ENCODE results near the gene HFE. TPM values are rescaled to one million over a fixed set of nuclear protein-coding genes. Genes with fewer than 3 reads are reported as not detected.

The HFE gene
- total RNA-seq, 3 donors from 2014 or later (not counting 1 experiment from before 2014, with no cell fraction given) = 1.5 to 2.3 (median 1.8) TPM

DNA sequence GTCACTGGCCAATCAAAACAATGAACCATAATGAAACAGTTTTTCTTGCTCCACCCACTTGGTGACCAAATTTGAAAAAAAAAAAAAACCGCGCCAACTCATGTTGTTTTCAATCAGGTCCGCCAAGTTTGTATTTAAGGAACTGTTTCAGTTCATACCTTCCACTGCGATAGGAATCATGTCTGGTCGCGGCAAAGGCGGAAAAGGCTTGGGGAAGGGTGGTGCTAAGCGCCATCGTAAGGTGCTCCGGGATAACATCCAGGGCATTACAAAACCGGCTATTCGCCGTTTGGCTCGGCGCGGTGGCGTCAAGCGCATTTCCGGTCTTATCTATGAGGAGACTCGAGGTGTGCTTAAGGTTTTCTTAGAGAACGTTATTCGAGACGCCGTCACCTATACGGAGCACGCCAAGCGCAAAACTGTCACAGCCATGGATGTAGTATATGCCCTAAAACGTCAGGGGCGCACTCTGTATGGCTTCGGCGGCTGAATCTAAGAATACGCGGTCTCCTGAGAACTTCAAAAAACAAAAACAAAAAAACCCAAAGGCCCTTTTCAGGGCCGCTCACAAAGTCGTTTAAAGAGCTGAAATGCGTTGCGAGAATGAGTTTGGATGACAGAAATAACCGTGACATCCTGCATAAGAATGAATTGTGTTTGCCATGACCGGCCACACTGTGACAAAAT lies 16.7 kb downstream of the HFE start:
- peak; percentile 41 for TF ChIP-seq CTCF (IDR thresholded peaks at IDR 0.05)
- Mint-ChIP-seq H3K4me1 (peaks cover 18% of the 10 kb centered on the region in 2 donors), H3K27ac (peak overlapping the region; percentile 98 to 99), H3K27me3 (ENCODE audit: low read depth in 2 of 2) (no peaks in the 10 kb centered on the region), H3K4me3 (peak overlapping the region; percentile 90), H3K9me3 (no peaks in the 10 kb centered on the region), H3K36me3 (no peaks in the 10 kb centered on the region)
- H3K9me3 ChIP-seq (ENCODE audit: control insufficient read depth, insufficient read depth, low read length) = no peaks in the 10 kb centered on the region
- H3K36me3 ChIP-seq (ENCODE audit: control insufficient read depth, insufficient read depth, low read length) = no peaks in the 10 kb centered on the region
- DNase-seq (peak; percentile 86 to 95), ATAC-seq (peak; percentile 87 to 96 (median 88))
- no peaks in the 10 kb centered on the region for H3K27me3 ChIP-seq (ENCODE audit: control insufficient read depth, insufficient read depth, low read length)
- under 1% methylated on average over 39 of the region's 39 CpGs for WGBS (ENCODE audit: insufficient coverage)
- peak overlapping the region; percentile 41 for H3K4me3 ChIP-seq (ENCODE audit: low read length)
- H3K4me1 ChIP-seq (ENCODE audit: control insufficient read depth, insufficient read depth, low read length) = peaks cover 10% of the 10 kb centered on the region
- peak overlapping the region; percentile 84 for H3K27ac ChIP-seq (ENCODE audit: low read length)
- intact Hi-C loops (cut with micrococcal nuclease) = loop anchor here (1.0 to 5.0 kb wide), 7 partner anchors 19 to 168 kb away; a partner anchor contains a TSS

- Histone ChIP-seq H3K36me3 (ENCODE audit: control insufficient read depth, insufficient read depth, low read length) (no peaks in the 10 kb centered on the region), H3K4me1 (ENCODE audit: control insufficient read depth, insufficient read depth, low read length) (peaks cover 10% of the 10 kb centered on the region), H3K27ac (ENCODE audit: low read length) (peak overlapping the region; percentile 84), H3K4me3 (ENCODE audit: low read length) (peak overlapping the region; percentile 41), H3K9me3 (ENCODE audit: control insufficient read depth, insufficient read depth, low read length) (no peaks in the 10 kb centered on the region), H3K27me3 (ENCODE audit: control insufficient read depth, insufficient read depth, low read length) (no peaks in the 10 kb centered on the region)
- ATAC-seq (peak; percentile 1 to 13 (median 9)), DNase-seq (no peak)
- no peaks in the 10 kb centered on the region for H3K27me3 Mint-ChIP-seq (ENCODE audit: low read depth in 2 of 2)
- 58% methylated on average over 21 of the region's 22 CpGs for WGBS (ENCODE audit: insufficient coverage)
- H3K4me1 Mint-ChIP-seq = peaks cover 18% of the 10 kb centered on the region in 2 donors
- H3K36me3 Mint-ChIP-seq = no peaks in the 10 kb centered on the region
- no peak for TF ChIP-seq CTCF (IDR thresholded peaks at IDR 0.05)
- H3K9me3 Mint-ChIP-seq = no peaks in the 10 kb centered on the region
- intact Hi-C loops (cut with micrococcal nuclease) = loop anchor here (1.0 to 5.0 kb wide), 6 partner anchors 19 to 168 kb away; a partner anchor contains a TSS
- H3K27ac Mint-ChIP-seq = peak overlapping the region; percentile 98 to 99
- H3K4me3 Mint-ChIP-seq = peak overlapping the region; percentile 90
Observed at GRCh38 chr6:26104457-26105108, 17.4 kb downstream of the HFE start.

DNA sequence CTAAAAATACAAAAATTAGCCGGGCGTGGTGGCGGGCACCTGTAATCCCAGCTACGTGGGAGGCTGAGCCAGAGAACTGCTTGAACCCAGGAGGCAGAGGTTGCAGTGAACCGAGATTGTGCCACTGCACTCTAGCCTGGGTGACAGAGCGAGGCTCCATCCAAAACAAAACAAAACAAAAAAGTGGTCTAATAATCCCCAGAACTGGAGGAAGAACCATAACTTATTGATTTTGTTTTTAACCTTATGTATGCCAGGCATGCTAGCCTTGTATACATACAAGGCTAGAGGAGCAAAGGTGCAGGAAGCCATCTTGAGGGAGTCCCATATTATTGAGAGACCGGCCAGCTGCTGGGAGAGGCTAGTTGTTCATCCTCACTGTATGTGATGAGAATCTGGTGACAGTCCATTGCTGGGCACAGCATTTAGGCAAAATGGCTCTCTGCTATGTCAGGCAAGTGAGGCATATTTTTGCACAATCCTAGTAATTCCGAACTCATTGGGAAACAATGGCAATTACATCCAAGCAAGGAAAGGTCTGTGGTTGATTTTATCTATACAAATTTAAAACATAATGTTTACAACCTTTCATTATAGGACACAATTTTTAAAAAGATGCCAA lies 18.0 kb downstream of the HFE start:
- H3K4me3 Mint-ChIP-seq = no peak overlapping the region
- TF ChIP-seq CTCF (IDR thresholded peaks at IDR 0.05) = no peak
- no peaks in the 10 kb centered on the region for H3K9me3 ChIP-seq (ENCODE audit: control insufficient read depth, insufficient read depth, low read length)
- H3K4me1 ChIP-seq (ENCODE audit: control insufficient read depth, insufficient read depth, low read length) = peaks cover 10% of the 10 kb centered on the region
- H3K27me3 ChIP-seq (ENCODE audit: control insufficient read depth, insufficient read depth, low read length) = no peaks in the 10 kb centered on the region
- no peaks in the 10 kb centered on the region for H3K9me3 Mint-ChIP-seq
- H3K36me3 ChIP-seq (ENCODE audit: control insufficient read depth, insufficient read depth, low read length) = no peaks in the 10 kb centered on the region
- peak overlapping the region in 1 of 2 donors; percentile 16 for H3K27ac Mint-ChIP-seq
- DNase-seq (no peak), ATAC-seq (no peak)
- no peaks in the 10 kb centered on the region for H3K27me3 Mint-ChIP-seq (ENCODE audit: low read depth in 2 of 2)
- WGBS (ENCODE audit: insufficient coverage) = 83% methylated on average over 7 of the region's 8 CpGs
- H3K36me3 Mint-ChIP-seq = no peaks in the 10 kb centered on the region
- peaks cover 18% of the 10 kb centered on the region in 2 donors for H3K4me1 Mint-ChIP-seq
- no peak overlapping the region for H3K27ac ChIP-seq (ENCODE audit: low read length)
- H3K4me3 ChIP-seq (ENCODE audit: low read length) = no peak overlapping the region
- intact Hi-C loops (cut with micrococcal nuclease) = loop anchor here (2.0 kb wide), 1 partner anchor 78 kb away; a partner anchor contains a TSS

Measured in natural killer cell (primary cell).